SK-N-SH treated with all-trans-retinoic acid at 6 μM for 48 hours (cell line): Measurements from ENCODE around the gene PSMD12.

Experiments
- CSDC2 ChIP-seq: fragments of 250-450 bp; sonication (Bioruptor Pico); IDR thresholded peaks from 2 replicates; pipeline ENCODE4 v1.5.0; 2020; ENCODE audit warnings: mild to moderate bottlenecking, moderate library complexity
- TCF4 ChIP-seq: fragments of 250-450 bp; sonication (Bioruptor Pico); IDR thresholded peaks from 2 replicates; pipeline ENCODE4 v1.8.0; 2021; ENCODE audit warnings: mild to moderate bottlenecking, moderate library complexity, borderline replicate concordance
- TF ChIP-seq, protein P1 (sequence below): fragments of 250-450 bp; sonication (Bioruptor Pico); IDR thresholded peaks from 2 replicates; pipeline ENCODE4 v1.8.0; 2020; ENCODE audit warnings: mild to moderate bottlenecking, moderate library complexity, borderline replicate concordance

- no peak for TF ChIP-seq CSDC2 (CRISPR knock-in tag)
- TF ChIP-seq, protein P1, sequence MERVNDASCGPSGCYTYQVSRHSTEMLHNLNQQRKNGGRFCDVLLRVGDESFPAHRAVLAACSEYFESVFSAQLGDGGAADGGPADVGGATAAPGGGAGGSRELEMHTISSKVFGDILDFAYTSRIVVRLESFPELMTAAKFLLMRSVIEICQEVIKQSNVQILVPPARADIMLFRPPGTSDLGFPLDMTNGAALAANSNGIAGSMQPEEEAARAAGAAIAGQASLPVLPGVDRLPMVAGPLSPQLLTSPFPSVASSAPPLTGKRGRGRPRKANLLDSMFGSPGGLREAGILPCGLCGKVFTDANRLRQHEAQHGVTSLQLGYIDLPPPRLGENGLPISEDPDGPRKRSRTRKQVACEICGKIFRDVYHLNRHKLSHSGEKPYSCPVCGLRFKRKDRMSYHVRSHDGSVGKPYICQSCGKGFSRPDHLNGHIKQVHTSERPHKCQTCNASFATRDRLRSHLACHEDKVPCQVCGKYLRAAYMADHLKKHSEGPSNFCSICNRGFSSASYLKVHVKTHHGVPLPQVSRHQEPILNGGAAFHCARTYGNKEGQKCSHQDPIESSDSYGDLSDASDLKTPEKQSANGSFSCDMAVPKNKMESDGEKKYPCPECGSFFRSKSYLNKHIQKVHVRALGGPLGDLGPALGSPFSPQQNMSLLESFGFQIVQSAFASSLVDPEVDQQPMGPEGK (CRISPR knock-in tag) = no peak; the same call in 1 of the 2 replicates
- no peak for TF ChIP-seq TCF4
Measured at GRCh38 chr17:67376737-67377487, 10.5 kb upstream of the PSMD12 start, which contains the start of gene PITPNC1.
